ENCODE results near the gene AGAP1.

Gene AGAP1

DNA sequence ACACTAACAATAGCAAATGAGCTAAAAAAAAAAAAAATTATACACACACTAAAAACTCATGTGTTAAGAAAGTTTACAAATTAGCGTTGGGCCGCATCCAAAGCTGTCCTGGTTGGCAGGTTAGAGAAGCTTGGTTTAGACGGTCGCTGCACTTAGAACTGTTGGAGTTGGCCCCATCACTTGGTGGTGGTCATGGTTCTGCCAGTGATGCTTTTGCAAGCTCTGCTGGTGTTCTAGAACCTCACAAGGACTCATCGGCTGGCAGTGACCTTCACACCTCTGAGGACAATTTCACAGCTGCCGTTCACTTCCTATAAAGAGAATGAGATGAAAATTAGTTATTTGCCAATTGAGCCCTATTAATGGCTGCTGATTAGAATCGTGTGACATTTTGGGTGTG lies 229.0 kb downstream of the AGAP1 start:
- Histone ChIP-seq H3K27ac (ENCODE audit: low read depth, low read length) (no peak overlapping the region), H3F3A (ENCODE audit: control insufficient read depth, insufficient read depth) (no peaks in the 10 kb centered on the region), H3K27me3 (ENCODE audit: control insufficient read depth, low read length) (no peaks in the 10 kb centered on the region), H3K4me2 (ENCODE audit: low read length) (no peak overlapping the region), H3K4me3 (ENCODE audit: low read length) (no peak overlapping the region), H4K20me1 (ENCODE audit: control insufficient read depth, insufficient read depth, low read depth, low read length) (no peaks in the 10 kb centered on the region), H3K36me3 (ENCODE audit: control insufficient read depth, low read length) (no peaks in the 10 kb centered on the region), H3K79me2 (ENCODE audit: control insufficient read depth, low read length) (no peaks in the 10 kb centered on the region), H3K4me1 (ENCODE audit: control insufficient read depth, low read length) (no peaks in the 10 kb centered on the region), H3K9me3 (ENCODE audit: control insufficient read depth, insufficient read depth, low read length) (no peaks in the 10 kb centered on the region), H3K9me2 (replicated peaks; ENCODE audit: control insufficient read depth, low read length) (no peaks in the 10 kb centered on the region)
- TF ChIP-seq EZH2phosphoT487 (IDR thresholded peaks at IDR 0.05; ENCODE audit: borderline replicate concordance, low read length), result no peak
- TF ChIP-seq, protein P1, sequence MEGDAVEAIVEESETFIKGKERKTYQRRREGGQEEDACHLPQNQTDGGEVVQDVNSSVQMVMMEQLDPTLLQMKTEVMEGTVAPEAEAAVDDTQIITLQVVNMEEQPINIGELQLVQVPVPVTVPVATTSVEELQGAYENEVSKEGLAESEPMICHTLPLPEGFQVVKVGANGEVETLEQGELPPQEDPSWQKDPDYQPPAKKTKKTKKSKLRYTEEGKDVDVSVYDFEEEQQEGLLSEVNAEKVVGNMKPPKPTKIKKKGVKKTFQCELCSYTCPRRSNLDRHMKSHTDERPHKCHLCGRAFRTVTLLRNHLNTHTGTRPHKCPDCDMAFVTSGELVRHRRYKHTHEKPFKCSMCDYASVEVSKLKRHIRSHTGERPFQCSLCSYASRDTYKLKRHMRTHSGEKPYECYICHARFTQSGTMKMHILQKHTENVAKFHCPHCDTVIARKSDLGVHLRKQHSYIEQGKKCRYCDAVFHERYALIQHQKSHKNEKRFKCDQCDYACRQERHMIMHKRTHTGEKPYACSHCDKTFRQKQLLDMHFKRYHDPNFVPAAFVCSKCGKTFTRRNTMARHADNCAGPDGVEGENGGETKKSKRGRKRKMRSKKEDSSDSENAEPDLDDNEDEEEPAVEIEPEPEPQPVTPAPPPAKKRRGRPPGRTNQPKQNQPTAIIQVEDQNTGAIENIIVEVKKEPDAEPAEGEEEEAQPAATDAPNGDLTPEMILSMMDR (IDR thresholded peaks at IDR 0.05; ENCODE audit: low read depth, low read length, poor library complexity, severe bottlenecking), result no peak

DNA sequence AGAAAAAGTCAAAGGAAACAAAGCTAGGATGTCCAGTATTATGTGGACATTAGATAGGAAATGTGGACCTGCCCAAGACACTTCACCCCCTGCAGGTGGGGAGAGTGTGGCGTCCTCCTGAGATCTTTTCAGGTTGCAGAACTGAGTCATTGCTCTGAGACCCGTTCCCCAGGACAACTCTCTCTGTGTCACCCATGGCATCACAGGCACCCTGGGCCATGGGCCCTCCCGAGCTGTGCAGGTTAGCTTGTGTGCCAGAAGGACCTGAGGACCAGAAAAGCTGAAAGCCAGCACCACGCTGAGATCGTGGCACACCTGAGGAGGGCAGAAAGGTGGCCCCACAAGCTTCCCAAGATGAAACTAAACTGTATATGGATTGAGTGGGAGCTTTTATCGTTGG lies 229.5 kb downstream of the AGAP1 start:
- Histone ChIP-seq H3K4me1 (ENCODE audit: control insufficient read depth, low read length) (no peaks in the 10 kb centered on the region), H3K4me3 (ENCODE audit: low read length) (no peak overlapping the region), H3F3A (ENCODE audit: control insufficient read depth, insufficient read depth) (no peaks in the 10 kb centered on the region), H3K4me2 (ENCODE audit: low read length) (no peak overlapping the region), H3K9me2 (replicated peaks; ENCODE audit: control insufficient read depth, low read length) (no peaks in the 10 kb centered on the region), H3K9me3 (ENCODE audit: control insufficient read depth, insufficient read depth, low read length) (no peaks in the 10 kb centered on the region), H3K27ac (ENCODE audit: low read depth, low read length) (no peak overlapping the region), H3K36me3 (ENCODE audit: control insufficient read depth, low read length) (no peaks in the 10 kb centered on the region), H4K20me1 (ENCODE audit: control insufficient read depth, insufficient read depth, low read depth, low read length) (no peaks in the 10 kb centered on the region), H3K79me2 (ENCODE audit: control insufficient read depth, low read length) (no peaks in the 10 kb centered on the region), H3K27me3 (ENCODE audit: control insufficient read depth, low read length) (no peaks in the 10 kb centered on the region)
- TF ChIP-seq, protein P1 (IDR thresholded peaks at IDR 0.05; ENCODE audit: low read depth, low read length, poor library complexity, severe bottlenecking), result no peak
- TF ChIP-seq EZH2phosphoT487 (IDR thresholded peaks at IDR 0.05; ENCODE audit: borderline replicate concordance, low read length), result no peak

DNA sequence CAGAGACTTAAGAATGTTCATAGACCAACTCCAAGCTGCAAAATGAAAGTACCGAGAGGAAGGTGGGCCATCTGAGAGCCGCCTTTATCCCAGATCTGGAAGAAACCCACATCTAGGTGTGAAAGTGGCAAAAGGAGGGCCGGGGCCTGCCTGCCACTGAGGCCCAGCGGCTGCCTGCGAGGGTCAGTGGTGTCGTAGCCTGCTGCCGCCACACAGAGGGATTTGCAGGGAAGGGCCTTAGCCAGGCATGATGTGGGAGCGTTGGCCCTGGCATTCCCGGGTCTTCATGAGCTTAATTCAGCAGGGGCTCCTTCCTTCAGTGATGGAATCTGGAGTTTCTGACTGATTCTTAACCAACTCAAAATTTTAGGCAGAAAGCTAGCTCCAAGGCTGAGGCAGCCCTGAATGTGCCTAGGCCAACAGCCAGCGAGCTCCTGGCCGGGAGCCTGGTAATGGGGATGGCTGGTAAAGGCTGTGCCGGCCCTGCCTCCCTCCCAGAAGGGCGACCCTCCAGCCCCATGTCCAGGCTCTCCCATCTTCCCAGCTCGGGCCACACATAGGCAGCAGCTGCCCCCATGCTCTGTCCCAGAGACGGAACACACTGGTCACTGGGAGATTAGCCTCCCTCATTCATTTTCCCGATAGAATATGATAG lies 230.1 kb downstream of the AGAP1 start:
- no peak overlapping the region for H3K4me3 ChIP-seq (ENCODE audit: low read length)
- no peaks in the 10 kb centered on the region for H3K4me1 ChIP-seq (ENCODE audit: control insufficient read depth, low read length)
- no peaks in the 10 kb centered on the region for H3K9me3 ChIP-seq (ENCODE audit: control insufficient read depth, insufficient read depth, low read length)
- no peaks in the 10 kb centered on the region for H3K27me3 ChIP-seq (ENCODE audit: control insufficient read depth, low read length)
- no peaks in the 10 kb centered on the region for H3K79me2 ChIP-seq (ENCODE audit: control insufficient read depth, low read length)
- H3F3A ChIP-seq (ENCODE audit: control insufficient read depth, insufficient read depth), result no peaks in the 10 kb centered on the region
- H3K36me3 ChIP-seq (ENCODE audit: control insufficient read depth, low read length), result no peaks in the 10 kb centered on the region
- TF ChIP-seq EZH2phosphoT487 (IDR thresholded peaks at IDR 0.05; ENCODE audit: borderline replicate concordance, low read length), result no peak
- TF ChIP-seq, protein P1 (IDR thresholded peaks at IDR 0.05; ENCODE audit: low read depth, low read length, poor library complexity, severe bottlenecking), result no peak
- H3K9me2 ChIP-seq (replicated peaks; ENCODE audit: control insufficient read depth, low read length), result no peaks in the 10 kb centered on the region
- H3K4me2 ChIP-seq (ENCODE audit: low read length), result no peak overlapping the region
- H3K27ac ChIP-seq (ENCODE audit: low read depth, low read length), result no peak overlapping the region
- no peaks in the 10 kb centered on the region for H4K20me1 ChIP-seq (ENCODE audit: control insufficient read depth, insufficient read depth, low read depth, low read length)

Data from DOHH2 (cell line).